ENCODE results near the gene TSHR.

DNA sequence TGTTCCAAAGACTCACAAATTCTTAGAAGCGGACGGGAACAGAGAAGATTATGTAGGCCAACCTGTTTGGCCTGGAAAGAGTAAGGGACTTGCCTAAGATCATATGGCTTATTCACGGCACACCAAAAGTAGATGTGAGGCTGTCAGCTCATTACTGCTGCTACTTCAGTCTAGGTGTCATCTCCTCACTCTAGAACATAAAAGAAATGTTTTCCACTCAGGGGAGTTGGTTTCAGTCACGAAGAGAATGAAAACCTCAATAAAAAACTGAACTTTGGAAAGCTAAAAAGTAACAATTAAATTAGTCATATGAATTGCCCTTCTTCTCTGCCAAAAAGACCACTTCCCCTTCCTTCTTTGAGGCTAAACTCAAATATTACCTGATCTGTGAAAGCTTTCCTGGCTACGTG lies 13.2 kb upstream of the TSHR start:
- TF ChIP-seq, protein P1, sequence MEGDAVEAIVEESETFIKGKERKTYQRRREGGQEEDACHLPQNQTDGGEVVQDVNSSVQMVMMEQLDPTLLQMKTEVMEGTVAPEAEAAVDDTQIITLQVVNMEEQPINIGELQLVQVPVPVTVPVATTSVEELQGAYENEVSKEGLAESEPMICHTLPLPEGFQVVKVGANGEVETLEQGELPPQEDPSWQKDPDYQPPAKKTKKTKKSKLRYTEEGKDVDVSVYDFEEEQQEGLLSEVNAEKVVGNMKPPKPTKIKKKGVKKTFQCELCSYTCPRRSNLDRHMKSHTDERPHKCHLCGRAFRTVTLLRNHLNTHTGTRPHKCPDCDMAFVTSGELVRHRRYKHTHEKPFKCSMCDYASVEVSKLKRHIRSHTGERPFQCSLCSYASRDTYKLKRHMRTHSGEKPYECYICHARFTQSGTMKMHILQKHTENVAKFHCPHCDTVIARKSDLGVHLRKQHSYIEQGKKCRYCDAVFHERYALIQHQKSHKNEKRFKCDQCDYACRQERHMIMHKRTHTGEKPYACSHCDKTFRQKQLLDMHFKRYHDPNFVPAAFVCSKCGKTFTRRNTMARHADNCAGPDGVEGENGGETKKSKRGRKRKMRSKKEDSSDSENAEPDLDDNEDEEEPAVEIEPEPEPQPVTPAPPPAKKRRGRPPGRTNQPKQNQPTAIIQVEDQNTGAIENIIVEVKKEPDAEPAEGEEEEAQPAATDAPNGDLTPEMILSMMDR (IDR thresholded peaks at IDR 0.05): no peak
- TF ChIP-seq POLR2A (IDR thresholded peaks at IDR 0.05) (no peak), EP300 (IDR thresholded peaks at IDR 0.05) (no peak)

All from suprapubic skin (tissue), 3 donors.